Measurements from ENCODE around the gene TP63. TPM values are rescaled to one million over a fixed set of nuclear protein-coding genes. Genes with fewer than 3 reads are reported as not detected.

TP63 gene
- total RNA-seq, 1 donor, result 1.8 TPM

DNA sequence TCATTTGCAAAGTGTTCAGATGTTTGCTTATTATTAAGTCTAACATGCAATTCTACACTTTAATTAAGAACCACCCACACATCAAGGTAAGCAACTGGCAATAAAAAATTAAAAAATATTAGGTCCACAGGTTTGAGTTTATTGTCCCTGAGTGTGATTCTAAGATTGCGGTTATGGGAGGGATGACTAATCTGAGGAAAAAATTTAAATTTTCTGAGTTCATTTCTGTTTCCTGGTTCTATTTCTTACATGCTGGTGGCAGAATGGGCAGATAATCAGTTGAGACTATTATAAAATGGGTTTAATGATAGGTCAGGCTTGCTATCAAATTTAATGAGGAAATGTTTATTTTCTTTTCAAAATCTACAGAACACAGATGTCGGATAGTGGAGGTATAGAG lies 105.9 kb downstream of the TP63 start:
- Histone ChIP-seq H4K20me1 (ENCODE audit: insufficient read depth, low read length) (no peaks in the 10 kb centered on the region), H3K27me3 (ENCODE audit: insufficient read depth, low read length) (no peaks in the 10 kb centered on the region), H3K36me3 (ENCODE audit: insufficient read depth, low read length) (no peaks in the 10 kb centered on the region), H3K4me1 (ENCODE audit: insufficient read depth, low read length) (no peaks in the 10 kb centered on the region), H2AFZ (ENCODE audit: low read length) (no peak overlapping the region), H3K4me3 (ENCODE audit: insufficient read depth, low read length) (no peak overlapping the region), H3K9me3 (ENCODE audit: low read depth, low read length) (no peaks in the 10 kb centered on the region), H3K27ac (ENCODE audit: low read depth, low read length) (no peak overlapping the region), H3K79me2 (ENCODE audit: insufficient read depth, low read length) (no peaks in the 10 kb centered on the region), H3K4me2 (ENCODE audit: insufficient read depth, low read length) (no peak overlapping the region)
- TF ChIP-seq, protein P1, sequence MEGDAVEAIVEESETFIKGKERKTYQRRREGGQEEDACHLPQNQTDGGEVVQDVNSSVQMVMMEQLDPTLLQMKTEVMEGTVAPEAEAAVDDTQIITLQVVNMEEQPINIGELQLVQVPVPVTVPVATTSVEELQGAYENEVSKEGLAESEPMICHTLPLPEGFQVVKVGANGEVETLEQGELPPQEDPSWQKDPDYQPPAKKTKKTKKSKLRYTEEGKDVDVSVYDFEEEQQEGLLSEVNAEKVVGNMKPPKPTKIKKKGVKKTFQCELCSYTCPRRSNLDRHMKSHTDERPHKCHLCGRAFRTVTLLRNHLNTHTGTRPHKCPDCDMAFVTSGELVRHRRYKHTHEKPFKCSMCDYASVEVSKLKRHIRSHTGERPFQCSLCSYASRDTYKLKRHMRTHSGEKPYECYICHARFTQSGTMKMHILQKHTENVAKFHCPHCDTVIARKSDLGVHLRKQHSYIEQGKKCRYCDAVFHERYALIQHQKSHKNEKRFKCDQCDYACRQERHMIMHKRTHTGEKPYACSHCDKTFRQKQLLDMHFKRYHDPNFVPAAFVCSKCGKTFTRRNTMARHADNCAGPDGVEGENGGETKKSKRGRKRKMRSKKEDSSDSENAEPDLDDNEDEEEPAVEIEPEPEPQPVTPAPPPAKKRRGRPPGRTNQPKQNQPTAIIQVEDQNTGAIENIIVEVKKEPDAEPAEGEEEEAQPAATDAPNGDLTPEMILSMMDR (IDR thresholded peaks at IDR 0.05; ENCODE audit: extremely low read depth, low read depth, low read length), result no peak
- DNase-seq (ENCODE audit: insufficient read length, low spot score, missing footprints), result no peak

DNA sequence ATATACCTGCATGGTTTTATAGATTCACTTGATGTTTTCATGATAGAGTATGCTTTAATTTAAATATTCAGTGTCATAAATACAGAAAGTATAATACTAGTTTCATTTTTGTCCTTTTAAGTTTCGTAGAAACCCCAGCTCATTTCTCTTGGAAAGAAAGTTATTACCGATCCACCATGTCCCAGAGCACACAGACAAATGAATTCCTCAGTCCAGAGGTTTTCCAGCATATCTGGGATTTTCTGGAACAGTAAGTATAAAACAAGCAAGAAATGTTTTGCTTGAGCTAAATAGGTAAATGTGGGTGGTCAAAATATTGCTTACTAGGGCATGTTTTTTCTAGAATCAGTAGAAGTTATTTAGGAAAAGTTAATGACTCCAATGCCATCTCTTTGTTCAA lies 106.4 kb downstream of the TP63 start:
- DNase-seq (ENCODE audit: insufficient read length, low spot score, missing footprints), result no peak
- no peaks in the 10 kb centered on the region for H3K27me3 ChIP-seq (ENCODE audit: insufficient read depth, low read length)
- H3K79me2 ChIP-seq (ENCODE audit: insufficient read depth, low read length), result no peaks in the 10 kb centered on the region
- no peak overlapping the region for H2AFZ ChIP-seq (ENCODE audit: low read length)
- no peak overlapping the region for H3K27ac ChIP-seq (ENCODE audit: low read depth, low read length)
- TF ChIP-seq, protein P1 (IDR thresholded peaks at IDR 0.05; ENCODE audit: extremely low read depth, low read depth, low read length), result no peak
- H3K4me3 ChIP-seq (ENCODE audit: insufficient read depth, low read length), result no peak overlapping the region
- no peak overlapping the region for H3K4me2 ChIP-seq (ENCODE audit: insufficient read depth, low read length)
- H4K20me1 ChIP-seq (ENCODE audit: insufficient read depth, low read length), result no peaks in the 10 kb centered on the region
- no peaks in the 10 kb centered on the region for H3K36me3 ChIP-seq (ENCODE audit: insufficient read depth, low read length)
- H3K9me3 ChIP-seq (ENCODE audit: low read depth, low read length), result no peaks in the 10 kb centered on the region
- no peaks in the 10 kb centered on the region for H3K4me1 ChIP-seq (ENCODE audit: insufficient read depth, low read length)

DNA sequence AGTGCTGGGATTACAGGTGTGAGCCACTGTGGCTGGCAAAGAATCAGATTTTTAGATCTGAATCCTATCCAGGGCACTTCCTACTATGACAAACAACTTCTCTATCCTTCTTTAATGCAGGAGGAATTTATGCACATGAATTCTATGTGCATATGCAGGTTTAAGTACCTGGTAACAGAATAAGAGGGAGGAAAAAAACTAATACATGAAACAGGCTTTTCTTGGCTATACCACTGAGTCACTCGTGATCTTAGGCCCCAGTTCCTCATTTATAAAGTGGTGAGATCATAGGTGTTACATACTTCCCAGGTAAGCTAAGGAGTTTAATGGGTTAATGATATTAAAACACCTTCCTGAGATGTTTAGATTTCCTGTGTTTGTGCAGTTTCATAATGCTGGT lies 108.2 kb downstream of the TP63 start:
- no peaks in the 10 kb centered on the region for H3K9me3 ChIP-seq (ENCODE audit: low read depth, low read length)
- no peaks in the 10 kb centered on the region for H4K20me1 ChIP-seq (ENCODE audit: insufficient read depth, low read length)
- no peaks in the 10 kb centered on the region for H3K36me3 ChIP-seq (ENCODE audit: insufficient read depth, low read length)
- H3K4me2 ChIP-seq (ENCODE audit: insufficient read depth, low read length), result no peak overlapping the region
- H3K4me1 ChIP-seq (ENCODE audit: insufficient read depth, low read length), result no peaks in the 10 kb centered on the region
- H2AFZ ChIP-seq (ENCODE audit: low read length), result no peak overlapping the region
- no peaks in the 10 kb centered on the region for H3K79me2 ChIP-seq (ENCODE audit: insufficient read depth, low read length)
- H3K27ac ChIP-seq (ENCODE audit: low read depth, low read length), result no peak overlapping the region
- TF ChIP-seq, protein P1 (IDR thresholded peaks at IDR 0.05; ENCODE audit: extremely low read depth, low read depth, low read length), result no peak
- H3K4me3 ChIP-seq (ENCODE audit: insufficient read depth, low read length), result no peak overlapping the region
- H3K27me3 ChIP-seq (ENCODE audit: insufficient read depth, low read length), result no peaks in the 10 kb centered on the region
- no peak for DNase-seq (ENCODE audit: insufficient read length, low spot score, missing footprints)

DNA sequence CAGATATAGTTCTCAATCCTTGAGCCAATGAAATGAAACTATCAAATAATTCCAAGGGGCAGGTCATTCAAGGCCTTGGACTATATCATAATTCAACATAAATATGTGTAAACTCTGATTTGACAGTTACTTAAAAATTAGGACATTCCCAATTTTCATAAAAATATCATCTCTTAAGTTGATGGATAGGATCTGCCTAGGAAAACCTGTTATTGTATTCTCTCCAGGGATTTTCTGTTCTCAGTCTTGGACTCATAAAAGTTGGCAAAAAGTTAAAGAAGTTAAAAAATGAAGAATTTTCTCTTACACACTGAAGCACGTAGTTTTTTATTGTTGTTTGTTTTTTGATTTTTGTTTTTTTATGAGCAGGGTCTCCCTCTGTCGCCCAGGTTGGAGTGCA lies 109.0 kb downstream of the TP63 start:
- H2AFZ ChIP-seq (ENCODE audit: low read length), result no peak overlapping the region
- no peak for DNase-seq (ENCODE audit: insufficient read length, low spot score, missing footprints)
- TF ChIP-seq, protein P1 (IDR thresholded peaks at IDR 0.05; ENCODE audit: extremely low read depth, low read depth, low read length), result no peak
- no peak overlapping the region for H3K27ac ChIP-seq (ENCODE audit: low read depth, low read length)
- H3K9me3 ChIP-seq (ENCODE audit: low read depth, low read length), result peaks cover 2% of the 10 kb centered on the region
- no peak overlapping the region for H3K4me3 ChIP-seq (ENCODE audit: insufficient read depth, low read length)
- no peaks in the 10 kb centered on the region for H3K79me2 ChIP-seq (ENCODE audit: insufficient read depth, low read length)
- no peaks in the 10 kb centered on the region for H3K4me1 ChIP-seq (ENCODE audit: insufficient read depth, low read length)
- H3K27me3 ChIP-seq (ENCODE audit: insufficient read depth, low read length), result no peaks in the 10 kb centered on the region
- no peak overlapping the region for H3K4me2 ChIP-seq (ENCODE audit: insufficient read depth, low read length)
- no peaks in the 10 kb centered on the region for H3K36me3 ChIP-seq (ENCODE audit: insufficient read depth, low read length)
- H4K20me1 ChIP-seq (ENCODE audit: insufficient read depth, low read length), result no peaks in the 10 kb centered on the region

Data from osteoblast (primary cell).